ENCODE data around the gene SMCO4.
"Not testable (repeated sequence)": the region's sequence is repeated elsewhere in the genome, so short reads cannot be mapped to it uniquely, and the experiment has no call there.

SMCO4 gene, protein sequence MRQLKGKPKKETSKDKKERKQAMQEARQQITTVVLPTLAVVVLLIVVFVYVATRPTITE

GRCh38 chr11:93543292-93543977, at the start of gene SMCO4:
Gene SMCO4, minus strand, starts transcription at chr11:93543391. Its CDS starts 64,202 bp downstream, at chr11:93479189.
- peak; percentile 10 for DNase-seq (ENCODE audit: low read depth, low spot score)

- no peak for DNase-seq (ENCODE audit: low read depth, low spot score)
These were observed 48.2 kb upstream of the SMCO4 start for GRCh38 chr11:93591247-93591898.

DNA sequence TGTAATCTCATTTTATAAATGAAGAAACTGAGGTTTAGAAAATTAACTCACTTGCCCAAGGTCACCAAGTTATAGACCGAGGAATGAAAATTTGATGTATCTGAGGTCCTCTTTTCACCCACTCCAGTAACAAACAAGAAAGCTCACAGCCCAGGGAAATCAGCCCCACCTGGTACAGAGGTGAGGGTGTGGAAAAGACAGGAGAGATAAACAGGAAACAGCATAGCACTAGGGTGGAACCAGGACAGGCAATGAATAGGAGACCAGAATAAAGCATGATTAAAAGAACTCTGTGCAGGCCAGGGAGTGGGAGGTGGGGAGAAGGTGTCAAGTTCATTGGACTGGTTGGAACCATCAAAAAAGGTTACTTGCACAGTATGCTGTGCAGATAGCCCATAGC, 46.2 kb upstream of the SMCO4 start:
- no peak for DNase-seq (ENCODE audit: low read depth, low spot score)

DNA sequence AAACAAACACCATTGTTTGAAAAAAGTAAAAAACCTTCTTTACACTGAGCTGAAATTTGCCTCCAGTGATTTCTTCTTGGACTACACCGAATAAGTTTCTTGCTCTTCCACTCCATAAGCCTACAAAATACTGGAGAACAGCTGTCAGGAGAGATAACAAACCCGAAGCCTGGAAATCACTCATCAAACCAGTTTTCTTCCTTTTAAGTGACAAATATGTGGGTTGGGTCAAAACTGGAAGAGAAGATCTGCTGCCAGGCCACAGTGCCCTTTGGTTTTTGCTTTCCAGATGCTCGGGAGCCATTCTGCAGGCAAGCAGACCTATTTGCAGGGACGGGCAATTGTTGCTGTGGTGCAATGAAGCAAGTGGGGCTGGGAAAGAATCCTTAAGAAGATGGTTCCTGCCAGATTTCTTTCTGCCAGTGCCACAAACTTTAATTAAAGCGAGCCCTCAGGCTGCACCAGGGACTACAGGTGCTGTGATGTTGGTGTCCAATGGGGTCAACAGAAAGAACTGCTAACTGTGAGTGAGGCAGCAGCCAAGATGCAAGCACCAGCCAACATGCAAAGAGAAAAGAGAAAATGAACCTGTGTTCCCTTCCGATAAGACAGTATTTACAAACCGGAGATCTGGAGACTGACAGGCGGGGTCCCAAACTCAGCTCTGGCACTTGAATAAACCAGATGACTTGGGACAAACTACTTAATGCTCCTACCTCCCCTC, 44.8 kb upstream of the SMCO4 start:
- no peak for DNase-seq (ENCODE audit: low read depth, low spot score)

- DNase-seq (ENCODE audit: low read depth, low spot score): not testable (repeated sequence)
These were observed 44.2 kb upstream of the SMCO4 start for GRCh38 chr11:93587425-93587824.

- DNase-seq (ENCODE audit: low read depth, low spot score): no peak
These were observed 42.6 kb upstream of the SMCO4 start for GRCh38 chr11:93585758-93586157.

DNA sequence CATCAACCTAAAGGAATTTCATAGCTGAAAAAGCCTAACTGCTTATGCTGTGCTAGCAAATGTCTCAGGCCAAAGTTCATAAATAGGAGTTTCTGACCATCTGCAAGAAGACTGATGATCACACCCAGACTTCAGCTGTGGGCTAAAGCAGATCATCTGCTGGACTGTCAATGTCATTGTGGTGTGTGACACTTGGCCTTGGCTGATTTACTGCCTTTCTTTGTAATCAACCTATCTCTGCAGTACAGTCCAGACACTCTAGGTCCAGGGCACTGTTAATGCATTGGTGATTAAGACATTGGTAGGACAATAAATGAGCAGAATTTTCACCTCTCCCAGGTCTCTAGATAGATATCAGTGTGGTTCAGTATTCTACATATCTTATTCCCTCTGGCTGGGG, 40.3 kb upstream of the SMCO4 start:
- no peak for DNase-seq (ENCODE audit: low read depth, low spot score)

GRCh38 chr11:93579187-93579751, 36.1 kb upstream of the SMCO4 start:
- no peak for DNase-seq (ENCODE audit: low read depth, low spot score)

DNA sequence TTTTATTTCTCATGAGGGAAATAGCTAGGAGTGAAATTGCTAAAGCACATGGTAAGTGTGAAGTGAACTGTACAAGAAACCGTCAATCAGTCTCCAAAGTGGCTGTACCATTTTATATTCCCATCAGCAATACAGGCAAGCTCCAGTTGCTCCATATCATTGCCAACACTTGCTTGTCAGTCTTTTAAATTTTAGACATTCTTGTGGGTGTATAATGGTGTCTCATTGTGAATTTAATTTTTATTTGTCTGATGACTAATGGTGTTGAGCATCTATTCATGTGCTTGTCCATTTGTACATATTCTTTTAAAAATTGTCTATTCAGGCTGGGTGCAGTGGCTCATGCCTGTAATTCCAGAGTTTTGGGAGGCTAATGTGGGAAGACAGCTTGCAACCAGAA, 34.1 kb upstream of the SMCO4 start:
- DNase-seq (ENCODE audit: low read depth, low spot score): no peak

DNA sequence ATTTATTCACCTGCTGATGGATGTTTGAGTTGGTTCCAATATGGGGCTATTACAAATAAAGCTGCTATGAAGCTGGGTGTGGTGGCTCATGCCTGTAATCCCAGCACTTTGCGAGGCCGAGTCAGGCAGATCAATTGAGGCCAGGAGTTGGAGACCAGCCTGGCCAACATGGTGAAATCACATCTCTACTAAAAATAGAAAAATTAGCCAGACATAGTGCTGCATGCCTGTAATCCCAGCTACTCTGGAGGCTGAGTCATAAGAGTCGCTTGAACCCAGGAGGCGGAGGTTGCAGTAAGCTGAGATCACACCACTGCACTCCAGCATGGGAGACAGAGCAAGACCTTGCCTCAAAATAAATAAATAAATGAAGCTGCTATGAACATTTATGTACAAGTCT, 33.7 kb upstream of the SMCO4 start:
- DNase-seq (ENCODE audit: low read depth, low spot score): not testable (repeated sequence)

GRCh38 chr11:93574638-93575220, 31.5 kb upstream of the SMCO4 start:
- no peak for DNase-seq (ENCODE audit: low read depth, low spot score)

GRCh38 chr11:93573184-93573583, 30.0 kb upstream of the SMCO4 start:
- DNase-seq (ENCODE audit: low read depth, low spot score): no peak

DNA sequence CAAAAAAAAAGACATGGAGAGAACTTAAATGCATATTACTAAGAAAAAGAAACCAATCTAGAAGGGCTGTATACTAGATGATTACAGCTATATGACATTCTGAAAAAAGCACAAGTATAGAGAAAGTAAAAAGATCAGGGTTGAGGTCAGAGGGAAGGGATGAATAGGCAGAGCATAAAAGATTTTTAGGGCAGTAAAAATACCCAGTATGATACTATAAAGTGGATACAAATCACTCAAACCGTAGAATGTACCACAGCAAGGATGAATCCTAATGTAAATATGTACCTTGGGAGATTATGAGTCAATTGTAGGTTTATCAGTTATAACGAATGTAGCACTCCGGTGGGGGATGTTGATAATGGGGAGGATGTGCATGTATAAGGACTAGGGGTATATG, 29.4 kb upstream of the SMCO4 start:
- no peak for DNase-seq (ENCODE audit: low read depth, low spot score)

- no peak for DNase-seq (ENCODE audit: low read depth, low spot score)
These were observed 29.0 kb upstream of the SMCO4 start for GRCh38 chr11:93572171-93572570.

- DNase-seq (ENCODE audit: low read depth, low spot score): no peak
These were observed 28.4 kb upstream of the SMCO4 start for GRCh38 chr11:93571612-93572011.

DNA sequence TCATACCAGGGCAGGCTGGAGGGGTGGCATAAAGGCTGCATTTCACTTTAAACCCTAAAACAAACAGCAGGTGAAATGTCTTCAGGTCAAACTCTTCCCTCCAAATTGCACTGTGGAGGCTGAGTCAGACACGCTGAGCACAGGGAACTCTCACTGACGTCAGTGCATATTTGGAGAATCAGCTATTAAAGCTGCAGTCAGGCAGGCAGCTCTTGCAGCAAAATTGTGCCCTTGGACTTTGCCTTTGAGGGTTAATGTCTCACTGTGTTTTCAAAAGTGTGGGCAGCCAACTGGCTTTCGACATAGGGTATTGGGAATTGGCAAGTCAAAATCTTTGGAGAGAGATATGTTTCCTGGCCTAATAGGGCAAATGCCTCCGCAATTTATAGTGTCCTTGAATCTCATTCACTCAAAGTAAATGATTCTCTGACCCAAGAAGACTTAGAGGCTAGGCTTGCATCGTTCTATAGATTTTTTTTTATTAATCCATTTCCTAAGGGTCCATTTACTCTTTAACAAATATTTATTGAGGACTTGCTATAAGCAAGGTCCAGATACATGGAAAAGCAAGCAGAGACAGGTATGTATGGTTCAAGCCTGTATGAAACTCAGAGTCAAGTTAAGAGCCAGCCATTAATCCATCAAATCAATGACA, 27.7 kb upstream of the SMCO4 start:
- no peak for DNase-seq (ENCODE audit: low read depth, low spot score)

- no peak for DNase-seq (ENCODE audit: low read depth, low spot score)
These were observed 26.3 kb upstream of the SMCO4 start for GRCh38 chr11:93569496-93569895.

DNA sequence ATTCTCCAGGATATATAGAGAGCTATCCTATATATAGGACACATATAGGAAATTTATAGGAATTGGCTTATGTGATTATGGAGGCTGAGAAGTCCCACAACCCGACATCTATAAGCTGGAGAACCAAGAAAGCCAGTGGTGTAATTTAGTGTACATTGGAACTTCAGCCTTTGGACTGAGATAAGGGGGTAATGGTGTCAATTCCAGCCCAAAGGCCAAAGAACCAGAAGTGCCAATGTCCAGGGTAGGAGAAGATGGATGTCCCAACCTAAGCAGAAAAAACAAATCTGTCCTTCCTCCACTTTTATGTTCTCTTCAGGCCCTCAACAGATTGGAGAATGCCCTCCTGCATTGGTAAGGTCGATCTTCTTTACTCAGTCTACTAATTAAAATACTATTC, 25.5 kb upstream of the SMCO4 start:
- no peak for DNase-seq (ENCODE audit: low read depth, low spot score)

- no peak for DNase-seq (ENCODE audit: low read depth, low spot score)
These were observed 24.3 kb upstream of the SMCO4 start for GRCh38 chr11:93567401-93567895.

- DNase-seq (ENCODE audit: low read depth, low spot score): no peak
These were observed 21.7 kb upstream of the SMCO4 start for GRCh38 chr11:93564895-93565294.

DNA sequence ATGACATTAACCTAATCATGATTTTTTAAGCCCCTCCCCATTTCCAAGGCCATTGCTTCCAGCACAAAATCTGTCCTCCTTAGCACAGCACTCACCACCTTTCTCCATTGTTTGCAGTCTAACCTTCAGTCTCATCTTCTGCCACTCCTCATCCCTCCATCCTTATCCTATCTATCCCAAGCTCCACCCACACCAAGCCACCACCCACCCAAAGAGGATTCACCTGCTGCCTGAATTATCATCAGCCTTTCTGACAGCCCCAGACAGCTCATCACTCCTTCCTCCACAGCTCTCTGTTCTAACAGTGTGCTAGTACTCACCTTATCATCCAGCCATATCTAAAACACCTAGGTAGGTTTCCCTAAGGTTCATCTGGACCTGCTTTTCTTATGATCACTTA, 20.7 kb upstream of the SMCO4 start:
- no peak for DNase-seq (ENCODE audit: low read depth, low spot score)

Measured in activated CD4-positive, CD25-positive, alpha-beta regulatory T cell treated with anti-CD3 and anti-CD28 coated beads, Interleukin-2, amount 50 U/mL, for 16 hours (primary cell).